Kidney epithelial cell (primary cell): ENCODE data around the gene PTPN14. TPM values are rescaled to one million over a fixed set of nuclear protein-coding genes. Genes with fewer than 3 reads are reported as not detected.

ENCODE experiments used
- DNase-seq: peaks from one replicate; pipeline ENCODE4 v3.0.0-alpha.2; 2010; ENCODE audit warnings: low read depth
- H3K27me3 ChIP-seq: 2 replicates; pipeline ENCODE4 v1.6.0; 2011; ENCODE audit warnings: low read length; ENCODE audit not compliant: control insufficient read depth, insufficient read depth
- H3K36me3 ChIP-seq: 2 replicates; pipeline ENCODE4 v1.5.1; 2011; ENCODE audit warnings: low read length; ENCODE audit not compliant: control insufficient read depth, insufficient read depth
- H3K4me3 ChIP-seq: 2 replicates; pipeline ENCODE4 v1.5.1; 2011; ENCODE audit warnings: low read depth, mild to moderate bottlenecking, control low read depth, low read length
- CTCF ChIP-seq: IDR thresholded peaks from 2 replicates; pipeline ENCODE4 v1.5.1; 2011; ENCODE audit warnings: mild to moderate bottlenecking, moderate library complexity, low read length, control low read depth, inconsistent platforms; ENCODE audit not compliant: insufficient read depth, poor library complexity, severe bottlenecking
- total RNA-seq: library from RNA; depleted of rRNA; stranded (reverse); fragments of >200 nt; gene quantifications from 2 replicates; pipeline ENCODE4 v1.2.3, GENCODE V29; 2015

Gene PTPN14
- total RNA-seq, 1 donor from 2014 or later, result 30.7 TPM

GRCh38 chr1:214331180-214331579 is 220.2 kb downstream of the PTPN14 start:
- DNase-seq, result no peak
- TF ChIP-seq CTCF, result no peak
- Histone ChIP-seq H3K36me3 (no peaks in the 10 kb centered on the region), H3K4me3 (no peak overlapping the region), H3K27me3 (no peaks in the 10 kb centered on the region)

- Histone ChIP-seq H3K4me3 (no peak overlapping the region), H3K27me3 (no peaks in the 10 kb centered on the region), H3K36me3 (no peaks in the 10 kb centered on the region)
- no peak for DNase-seq
- no peak for TF ChIP-seq CTCF
These were observed 220.7 kb downstream of the PTPN14 start for GRCh38 chr1:214330715-214331114.

- DNase-seq, result no peak
- H3K27me3 ChIP-seq, result no peaks in the 10 kb centered on the region
- H3K4me3 ChIP-seq, result no peak overlapping the region
- TF ChIP-seq CTCF, result no peak
- no peaks in the 10 kb centered on the region for H3K36me3 ChIP-seq
These were observed 221.2 kb downstream of the PTPN14 start for GRCh38 chr1:214330222-214330621.

GRCh38 chr1:214329470-214330220 is 221.8 kb downstream of the PTPN14 start:
- no peak for TF ChIP-seq CTCF
- no peak overlapping the region for H3K4me3 ChIP-seq
- no peaks in the 10 kb centered on the region for H3K36me3 ChIP-seq
- no peak for DNase-seq
- no peaks in the 10 kb centered on the region for H3K27me3 ChIP-seq

- H3K27me3 ChIP-seq, result no peaks in the 10 kb centered on the region
- DNase-seq, result no peak
- no peak overlapping the region for H3K4me3 ChIP-seq
- TF ChIP-seq CTCF, result peak; percentile 88
- H3K36me3 ChIP-seq, result no peaks in the 10 kb centered on the region
These were observed 222.5 kb downstream of the PTPN14 start for GRCh38 chr1:214328770-214329469.
